ENCODE results near the gene NDUFV3.

The NDUFV3 gene

GRCh38 chr21:42854246-42855010, 38.7 kb upstream of the NDUFV3 start:
- no peak for TF ChIP-seq Cebpa-rat (IDR thresholded peaks at IDR 0.05)
- no peaks in the 10 kb centered on the region for H3K9me3 ChIP-seq (replicated peaks in 1 of 11)
- peaks cover 0 to 11% (median 0%) of the 10 kb centered on the region in 11 experiments; a peak in 3 of 22 replicates for H3K27me3 ChIP-seq
- H4K20me1 ChIP-seq = peaks cover 29 to 100% (median 100%) of the 10 kb centered on the region in 11 experiments
- H3K9ac ChIP-seq = no peak overlapping the region
- H3K4me3 ChIP-seq = no peak overlapping the region
- no peak overlapping the region for H3K27ac ChIP-seq
- peaks cover 76 to 100% (median 97%) of the 10 kb centered on the region in 11 experiments for H3K36me3 ChIP-seq
- peak overlapping the region in 8 of 11 experiments; percentile 51 to 89 (median 70); a peak in 16 of 22 replicates for H3K4me2 ChIP-seq
- H3K4me1 ChIP-seq = peaks cover 24 to 99% (median 95%) of the 10 kb centered on the region in 10 experiments

DNA sequence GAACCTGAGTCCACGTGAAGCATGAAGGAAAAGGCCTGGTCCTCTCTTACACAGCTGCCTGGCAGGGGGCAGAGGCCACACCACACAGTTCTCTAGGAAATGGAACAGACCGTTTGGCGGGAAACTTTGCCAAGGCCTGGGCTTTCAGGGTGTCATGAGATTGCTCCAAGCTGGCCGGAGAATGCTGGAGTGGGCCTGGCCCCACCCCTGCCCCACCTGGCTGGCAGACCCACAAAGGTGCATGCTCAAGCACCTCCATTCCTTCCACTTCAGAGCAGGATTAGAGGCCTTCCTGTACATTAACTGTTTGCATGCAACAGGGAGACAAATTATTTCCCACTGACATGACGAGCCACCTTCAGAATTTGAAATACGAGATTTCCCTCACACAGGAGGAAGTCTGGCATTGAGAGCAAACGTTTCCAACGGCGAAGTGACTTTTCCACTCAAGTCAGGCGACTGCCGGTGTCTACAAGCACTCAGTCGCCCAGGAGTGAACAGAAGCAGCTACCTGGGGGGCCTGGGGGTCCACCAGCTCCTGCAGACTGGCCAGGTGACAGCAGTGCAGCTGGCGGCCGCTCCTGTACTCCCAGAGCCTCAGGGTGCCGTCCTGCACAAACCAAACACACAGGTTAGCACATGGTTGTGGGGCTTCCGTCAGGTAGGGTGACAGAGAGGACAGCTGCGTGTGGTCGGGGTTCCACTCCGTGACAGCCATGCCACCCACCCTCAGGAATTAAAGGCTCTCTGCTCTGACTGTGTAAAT, 37.8 kb upstream of the NDUFV3 start:
- H3K36me3 ChIP-seq = peaks cover 74 to 100% (median 97%) of the 10 kb centered on the region in 11 experiments

GRCh38 chr21:42855937-42856335, 37.2 kb upstream of the NDUFV3 start:
- Histone ChIP-seq H3K27me3 (peaks cover 0 to 11% (median 0%) of the 10 kb centered on the region in 11 experiments; a peak in 3 of 22 replicates), H4K20me1 (peaks cover 24 to 100% (median 100%) of the 10 kb centered on the region in 11 experiments), H3K9me3 (replicated peaks in 1 of 11) (no peaks in the 10 kb centered on the region), H3K4me3 (no peak overlapping the region; a peak in 1 of 20 replicates), H3K36me3 (peaks cover 76 to 100% (median 99%) of the 10 kb centered on the region in 11 experiments), H3K4me1 (peaks cover 24 to 92% (median 84%) of the 10 kb centered on the region in 10 experiments), H3K4me2 (peak overlapping the region; percentile 38 to 89 (median 65)), H3K27ac (no peak overlapping the region), H3K9ac (0 out of 22 replicates have a peak overlapping the region, but pooled peaks of 1 of the 11 experiments have one; percentile 29)
- TF ChIP-seq Cebpa-rat (IDR thresholded peaks at IDR 0.05) = no peak

More for the DNA sequence above, 37.8 kb upstream of the NDUFV3 start:
- Histone ChIP-seq H3K27me3 (peaks cover 0 to 11% (median 0%) of the 10 kb centered on the region in 11 experiments; a peak in 3 of 22 replicates), H3K4me2 (peak overlapping the region; percentile 38 to 89 (median 65)), H3K4me1 (peaks cover 24 to 97% (median 90%) of the 10 kb centered on the region in 10 experiments), H3K27ac (no peak overlapping the region), H4K20me1 (peaks cover 25 to 100% (median 100%) of the 10 kb centered on the region in 11 experiments), H3K9me3 (replicated peaks in 1 of 11) (no peaks in the 10 kb centered on the region), H3K9ac (peak overlapping the region in 1 of 11 experiments; percentile 29; a peak in 1 of 22 replicates), H3K4me3 (no peak overlapping the region)
- no peak for TF ChIP-seq Cebpa-rat (IDR thresholded peaks at IDR 0.05)

GRCh38 chr21:42857216-42857615, 35.9 kb upstream of the NDUFV3 start:
- H3K27ac ChIP-seq = no peak overlapping the region
- peaks cover 24 to 83% (median 73%) of the 10 kb centered on the region in 10 experiments for H3K4me1 ChIP-seq
- no peaks in the 10 kb centered on the region for H3K9me3 ChIP-seq (replicated peaks in 1 of 11)
- TF ChIP-seq Cebpa-rat (IDR thresholded peaks at IDR 0.05) = no peak
- H3K4me2 ChIP-seq = peak overlapping the region in 9 of 11 experiments; percentile 40 to 89 (median 67); a peak in 16 of 22 replicates
- H3K9ac ChIP-seq = peak overlapping the region in 1 of 11 experiments; percentile 26; a peak in 1 of 22 replicates
- peaks cover 24 to 99% (median 98%) of the 10 kb centered on the region in 11 experiments for H4K20me1 ChIP-seq
- H3K27me3 ChIP-seq = peaks cover 0 to 11% (median 0%) of the 10 kb centered on the region in 11 experiments; a peak in 3 of 22 replicates
- H3K36me3 ChIP-seq = peaks cover 77 to 98% (median 96%) of the 10 kb centered on the region in 11 experiments
- H3K4me3 ChIP-seq = no peak overlapping the region

GRCh38 chr21:42858185-42858847, 34.8 kb upstream of the NDUFV3 start:
- H3K27ac ChIP-seq = peak overlapping the region in 1 of 11 experiments; percentile 8; a peak in 2 of 22 replicates
- H3K36me3 ChIP-seq = peaks cover 82 to 98% (median 97%) of the 10 kb centered on the region in 11 experiments
- TF ChIP-seq Cebpa-rat (IDR thresholded peaks at IDR 0.05) = no peak
- H3K27me3 ChIP-seq = peaks cover 0 to 11% (median 0%) of the 10 kb centered on the region in 11 experiments; a peak in 3 of 22 replicates
- H3K4me1 ChIP-seq = peaks cover 24 to 81% (median 68%) of the 10 kb centered on the region in 10 experiments
- H4K20me1 ChIP-seq = peaks cover 24 to 99% (median 98%) of the 10 kb centered on the region in 11 experiments
- peak overlapping the region; percentile 22 to 89 (median 59); a peak in 20 of 22 replicates for H3K4me2 ChIP-seq
- H3K9me3 ChIP-seq (replicated peaks in 1 of 11) = no peaks in the 10 kb centered on the region
- H3K4me3 ChIP-seq = 0 out of 20 replicates have a peak overlapping the region, but pooled peaks of 1 of the 10 experiments have one; percentile 0
- peak overlapping the region in 6 of 11 experiments; percentile 5 to 56 (median 27); a peak in 7 of 22 replicates for H3K9ac ChIP-seq

GRCh38 chr21:42858957-42859890, 33.9 kb upstream of the NDUFV3 start:
- Histone ChIP-seq H3K9me3 (replicated peaks in 1 of 11) (no peaks in the 10 kb centered on the region), H3K27me3 (0 out of 22 replicates have a peak, but pooled peaks cover 0 to 3% (median 0%) of the 10 kb centered on the region in 11 experiments), H3K4me1 (peaks cover 24 to 77% (median 61%) of the 10 kb centered on the region in 10 experiments), H3K4me3 (0 out of 20 replicates have a peak overlapping the region, but pooled peaks of 1 of the 10 experiments have one; percentile 0), H4K20me1 (peaks cover 25 to 98% (median 97%) of the 10 kb centered on the region in 11 experiments), H3K9ac (peak overlapping the region in 6 of 11 experiments; percentile 5 to 56 (median 27); a peak in 4 of 22 replicates), H3K36me3 (peaks cover 76 to 97% (median 94%) of the 10 kb centered on the region in 11 experiments), H3K4me2 (peak overlapping the region in 9 of 11 experiments; percentile 40 to 89 (median 67); a peak in 17 of 22 replicates), H3K27ac (peak overlapping the region in 1 of 11 experiments; percentile 8; a peak in 1 of 22 replicates)
- TF ChIP-seq Cebpa-rat (IDR thresholded peaks at IDR 0.05) = no peak

GRCh38 chr21:42859891-42860230, 33.2 kb upstream of the NDUFV3 start:
- peaks cover 24 to 77% (median 60%) of the 10 kb centered on the region in 10 experiments for H3K4me1 ChIP-seq
- H3K9ac ChIP-seq = no peak overlapping the region
- no peak overlapping the region for H3K27ac ChIP-seq
- H3K9me3 ChIP-seq (replicated peaks in 1 of 11) = no peaks in the 10 kb centered on the region
- H4K20me1 ChIP-seq = peaks cover 32 to 98% (median 97%) of the 10 kb centered on the region in 11 experiments
- no peak overlapping the region for H3K4me3 ChIP-seq
- H3K27me3 ChIP-seq = no peaks in the 10 kb centered on the region
- H3K36me3 ChIP-seq = peaks cover 76 to 97% (median 94%) of the 10 kb centered on the region in 11 experiments
- no peak for TF ChIP-seq Cebpa-rat (IDR thresholded peaks at IDR 0.05)
- no peak overlapping the region for H3K4me2 ChIP-seq

Measured in BLaER1 treated with 17β-estradiol and CSF1 and Interleukin-3, amounts not matched to agents 10 nM and 100 nM (cell line).